ENCODE data around the gene ARHGAP21. TPM values are rescaled to one million over a fixed set of nuclear protein-coding genes. Genes with fewer than 3 reads are reported as not detected.

The ARHGAP21 gene
- total RNA-seq, 1 donor from 2014 or later = 50.0 TPM

GRCh38 chr10:24542314-24543270, 181.1 kb downstream of the ARHGAP21 start:
- no peak for DNase-seq (ENCODE audit: low read depth)

GRCh38 chr10:24541239-24541753, 182.4 kb downstream of the ARHGAP21 start:
- DNase-seq (ENCODE audit: low read depth) = no peak

- no peak for DNase-seq (ENCODE audit: low read depth)
These were observed 187.1 kb downstream of the ARHGAP21 start for GRCh38 chr10:24536636-24537035.

GRCh38 chr10:24533981-24534380, 189.7 kb downstream of the ARHGAP21 start:
- DNase-seq (ENCODE audit: low read depth) = no peak

Other genes starting within 250 kb of the ARHGAP21 start
- gene PRTFDC1, start 228.7 kb upstream of the ARHGAP21 start, total RNA-seq = 0.29 and 0.52 TPM in 2 replicates